T-cell (primary cell): ENCODE data around the gene PBX1. TPM values are rescaled to one million over a fixed set of nuclear protein-coding genes. Genes with fewer than 3 reads are reported as not detected.

Experiments used
- ATAC-seq, 4 experiments: fragments of 200-7000 bp in 3 of 4; fragments of 150-1000 bp in 1 of 4; cut with Tn5 transposase; replicated peaks in 1 of 4; 1 replicate in 3 of 4; 2 replicates in 1 of 4; pipeline ENCODE4 v1.10.0; 2021; ENCODE audit warnings: moderate library complexity in 3 of 4, mild to moderate bottlenecking in 2 of 4, moderate number of reproducible peaks in 1 of 4
- CTCF ChIA-PET, 2 donors: fragments of 300-600 bp; sonication (Branson Sonifier 250); formaldehyde crosslinking; loops; one replicate each; lab custom pipeline; 2022; ENCODE audit warnings: antibody characterized with exemption in 2 of 2; lab: Charles Lee
- POLR2A ChIA-PET, 2 donors: fragments of 300-600 bp; sonication (Branson Sonifier 250); formaldehyde crosslinking; loops; one replicate each; lab custom pipeline; 2022; ENCODE audit warnings: antibody characterized with exemption in 2 of 2; lab: Charles Lee
- DNase-seq, 35 experiments: peaks; one replicate each; pipeline versions ENCODE4 v3.0.0 to v3.0.0-alpha.2; 2013 to 2023
- H3K27ac ChIP-seq: one replicate; pipeline ENCODE4 v1.5.1; 2013; ENCODE audit warnings: low read length
- H3K27me3 ChIP-seq, 2 experiments: replicated peaks in 1 of 2; 1 replicate in 1 of 2; 2 replicates in 1 of 2; pipeline versions ENCODE4 v1.6.1 to v1.7.0; 2013; ENCODE audit warnings: low read length in 1 of 2, mixed read lengths in 1 of 2; ENCODE audit not compliant: control insufficient read depth in 2 of 2, insufficient read depth in 2 of 2; ENCODE audit errors: extremely low read depth in 1 of 2
- H3K36me3 ChIP-seq, 2 donors: 1 replicate in 1 of 2; 2 replicates in 1 of 2; pipeline versions ENCODE4 v1.6.1 to v1.7.0; 2013; ENCODE audit warnings: low read length in 1 of 2; ENCODE audit not compliant: control insufficient read depth in 2 of 2, insufficient read depth in 1 of 2; ENCODE audit errors: extremely low read depth in 1 of 2
- H3K4me1 ChIP-seq, 2 experiments: 1 replicate in 1 of 2; 2 replicates in 1 of 2; pipeline versions ENCODE4 v1.6.1 to v1.7.0; 2013; ENCODE audit warnings: low read length in 2 of 2, mixed read lengths in 1 of 2; ENCODE audit not compliant: insufficient read depth in 2 of 2, control insufficient read depth in 1 of 2; ENCODE audit errors: extremely low read depth in 1 of 2
- H3K4me3 ChIP-seq, 2 donors: 1 replicate in 1 of 2; 2 replicates in 1 of 2; pipeline versions ENCODE4 v1.5.1 to v1.7.0; 2013; ENCODE audit warnings: mild to moderate bottlenecking in 2 of 2, low read length in 1 of 2, moderate library complexity in 1 of 2; ENCODE audit not compliant: control insufficient read depth in 1 of 2; ENCODE audit errors: extremely low read depth in 1 of 2
- H3K9me3 ChIP-seq: 2 replicates; pipeline ENCODE4 v1.7.0; 2013
- H3K27ac Mint-ChIP-seq, 2 donors: one replicate each; pipeline ENCODE4 v1.8.0; 2020 to 2021; ENCODE audit warnings: mild to moderate bottlenecking in 2 of 2, mixed read lengths in 2 of 2
- H3K27me3 Mint-ChIP-seq, 2 donors: one replicate each; pipeline ENCODE4 v1.8.0; 2021 to 2022; ENCODE audit warnings: mixed read lengths in 2 of 2
- H3K36me3 Mint-ChIP-seq: one replicate; pipeline ENCODE4 v1.8.0; 2021; ENCODE audit warnings: mixed read lengths
- H3K4me1 Mint-ChIP-seq, 3 donors: one replicate each; pipeline ENCODE4 v1.8.0; 2020 to 2022; ENCODE audit warnings: mixed read lengths in 3 of 3, mild to moderate bottlenecking in 1 of 3
- H3K4me3 Mint-ChIP-seq, 3 donors: one replicate each; pipeline ENCODE4 v1.8.0; 2020 to 2022; ENCODE audit warnings: mild to moderate bottlenecking in 3 of 3, mixed read lengths in 3 of 3, moderate library complexity in 3 of 3
- H3K9me3 Mint-ChIP-seq, 3 donors: one replicate each; pipeline ENCODE4 v1.8.0; 2020 to 2022; ENCODE audit warnings: mixed read lengths in 3 of 3
- WGBS: methylation state at CpG from one replicate; pipeline ENCODE4 v1.1.5; 2013; ENCODE audit warnings: missing lambda C conversion rate; ENCODE audit not compliant: insufficient coverage; 5-methylcytosine and 5-hydroxymethylcytosine counted together
- total RNA-seq, 35 experiments: library from RNA in 6 of 35; stranded (reverse) in 6 of 35; fragments of 120-200 nt in 1 of 35; gene quantifications; one replicate each; pipeline versions ENCODE4 v1.2.1 to v1.2.4 and lab custom pipeline; 2013 to 2026

Gene PBX1
- total RNA-seq, 5 donors from 2014 or later (not counting 1 experiment from before 2014, with no cell fraction given) = 0.92 to 2.9 (median 1.8) TPM

DNA sequence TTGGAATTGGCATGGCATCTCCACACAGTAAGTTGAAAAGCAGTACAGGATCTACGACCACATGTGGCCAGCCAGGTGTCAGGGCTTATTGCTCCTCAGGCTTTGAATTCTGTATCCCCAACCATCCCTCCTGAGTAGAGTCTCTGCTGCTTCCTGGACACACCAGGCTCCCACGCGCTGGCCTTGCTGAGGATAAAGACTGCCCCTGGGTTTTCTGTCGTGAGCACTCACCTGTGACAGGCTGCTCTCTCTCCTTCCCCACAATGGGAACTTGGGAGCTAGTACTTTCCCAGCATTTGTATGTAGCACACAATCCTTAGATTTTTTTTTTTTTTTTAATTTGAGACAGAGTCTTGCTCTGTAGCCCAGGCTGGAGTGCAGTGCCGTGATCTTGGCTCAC is 33.6 kb downstream of the PBX1 start:
- no peaks in the 10 kb centered on the region for H3K4me1 Mint-ChIP-seq
- no peak overlapping the region for H3K4me3 Mint-ChIP-seq
- no peaks in the 10 kb centered on the region for H3K36me3 Mint-ChIP-seq
- ATAC-seq (no peak), DNase-seq (no peak)
- Histone ChIP-seq H3K4me1 (no peaks in the 10 kb centered on the region), H3K27me3 (no peaks in the 10 kb centered on the region), H3K36me3 (no peaks in the 10 kb centered on the region), H3K9me3 (no peaks in the 10 kb centered on the region), H3K27ac (no peak overlapping the region), H3K4me3 (no peak overlapping the region)
- no peaks in the 10 kb centered on the region for H3K9me3 Mint-ChIP-seq
- ChIA-PET CTCF (no interaction called here), POLR2A (interaction anchor here in 1 of 2 donors (0.6 kb wide), 1 partner anchor 144 kb away, joined by 3 read pairs; no protein-coding TSS in a partner anchor)
- H3K27ac Mint-ChIP-seq = no peak overlapping the region
- peaks cover 0 to 14% of the 10 kb centered on the region in 2 donors for H3K27me3 Mint-ChIP-seq
- whole genome bisulfite sequencing = 61% methylated on average over 2 of the region's 5 CpGs

GRCh38 chr1:164595212-164595611 is 36.2 kb downstream of the PBX1 start:
- no peaks in the 10 kb centered on the region for H3K36me3 Mint-ChIP-seq
- Histone ChIP-seq H3K27ac (no peak overlapping the region), H3K4me1 (no peaks in the 10 kb centered on the region), H3K4me3 (no peak overlapping the region), H3K27me3 (no peaks in the 10 kb centered on the region), H3K9me3 (no peaks in the 10 kb centered on the region), H3K36me3 (no peaks in the 10 kb centered on the region)
- POLR2A ChIA-PET = no interaction called here
- H3K9me3 Mint-ChIP-seq = no peaks in the 10 kb centered on the region
- DNase-seq (no peak), ATAC-seq (no peak)
- CTCF ChIA-PET = interaction anchor here in 1 of 2 donors (0.7 kb wide), 1 partner anchor 290 kb away, joined by 3 read pairs; no protein-coding TSS in a partner anchor
- H3K4me1 Mint-ChIP-seq = no peaks in the 10 kb centered on the region
- H3K27ac Mint-ChIP-seq = no peak overlapping the region
- WGBS = 73% methylated on average over 3 of the region's 4 CpGs
- peaks cover 0 to 5% of the 10 kb centered on the region in 2 donors for H3K27me3 Mint-ChIP-seq
- H3K4me3 Mint-ChIP-seq = no peak overlapping the region

DNA sequence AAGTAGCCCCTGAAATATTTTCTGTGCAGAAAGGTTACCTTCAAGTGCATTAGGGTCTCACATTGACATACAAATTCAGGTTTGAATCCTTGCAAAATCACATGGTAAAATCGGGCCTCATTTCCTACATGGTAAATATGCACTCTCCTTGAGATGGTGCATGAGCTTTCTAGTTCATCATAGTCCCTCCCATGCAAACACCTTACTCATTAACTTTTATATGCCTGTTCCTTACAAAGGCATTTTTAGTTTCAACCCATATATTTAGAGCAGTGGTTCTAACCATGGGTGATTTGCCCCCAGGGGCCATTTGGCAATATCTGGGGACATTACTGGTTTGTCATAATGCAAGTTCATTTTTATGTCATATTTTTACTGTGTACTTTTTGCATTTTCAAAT is 37.2 kb downstream of the PBX1 start:
- ChIA-PET POLR2A (no interaction called here), CTCF (interaction anchor here in 1 of 2 donors (0.9 kb wide), 1 partner anchor 26 kb away, joined by 3 read pairs; no protein-coding TSS in a partner anchor)
- Histone ChIP-seq H3K4me1 (no peaks in the 10 kb centered on the region), H3K36me3 (no peaks in the 10 kb centered on the region), H3K4me3 (no peak overlapping the region), H3K9me3 (no peaks in the 10 kb centered on the region), H3K27ac (no peak overlapping the region), H3K27me3 (no peaks in the 10 kb centered on the region)
- Mint-ChIP-seq H3K36me3 (no peaks in the 10 kb centered on the region), H3K27ac (no peak overlapping the region), H3K27me3 (peaks cover 0 to 3% of the 10 kb centered on the region in 2 donors), H3K4me3 (no peak overlapping the region), H3K9me3 (no peaks in the 10 kb centered on the region), H3K4me1 (no peaks in the 10 kb centered on the region)
- DNase-seq (no peak), ATAC-seq (no peak)
- 70% methylated on average over 1 of the region's 1 CpG for WGBS

DNA sequence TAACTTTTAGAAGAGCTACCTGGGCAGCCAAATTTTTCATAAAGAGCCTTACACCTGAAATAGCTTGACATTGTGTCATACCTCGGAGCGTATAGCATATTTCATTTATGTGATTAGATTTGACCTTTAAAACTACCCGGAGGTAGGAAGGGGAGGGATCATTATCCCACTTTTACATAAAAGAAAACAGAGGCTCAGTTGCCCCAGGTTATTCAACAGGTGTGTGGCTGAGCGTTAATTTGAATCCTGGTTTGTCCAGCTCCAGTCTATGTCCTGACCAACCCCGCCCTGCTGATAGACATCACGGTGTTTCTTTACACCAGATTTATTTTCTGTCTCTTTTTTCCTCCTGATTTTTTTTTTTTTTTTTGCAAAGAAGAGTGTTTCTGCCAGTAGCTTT is 39.7 kb downstream of the PBX1 start:
- Mint-ChIP-seq H3K27ac (no peak overlapping the region), H3K4me3 (no peak overlapping the region), H3K4me1 (no peaks in the 10 kb centered on the region), H3K9me3 (no peaks in the 10 kb centered on the region), H3K27me3 (no peaks in the 10 kb centered on the region), H3K36me3 (no peaks in the 10 kb centered on the region)
- Histone ChIP-seq H3K36me3 (no peaks in the 10 kb centered on the region), H3K4me1 (no peaks in the 10 kb centered on the region), H3K27ac (no peak overlapping the region), H3K27me3 (no peaks in the 10 kb centered on the region), H3K9me3 (no peaks in the 10 kb centered on the region), H3K4me3 (no peak overlapping the region)
- ChIA-PET CTCF (no interaction called here), POLR2A (no interaction called here)
- DNase-seq (no peak), ATAC-seq (no peak)
- WGBS = no CpG with 5 or more reads among the region's 6 CpGs

- ATAC-seq (no peak), DNase-seq (no peak)
- Mint-ChIP-seq H3K27ac (no peak overlapping the region), H3K4me1 (no peaks in the 10 kb centered on the region), H3K4me3 (no peak overlapping the region), H3K27me3 (no peaks in the 10 kb centered on the region), H3K9me3 (no peaks in the 10 kb centered on the region), H3K36me3 (no peaks in the 10 kb centered on the region)
- Histone ChIP-seq H3K9me3 (no peaks in the 10 kb centered on the region), H3K36me3 (no peaks in the 10 kb centered on the region), H3K4me1 (no peaks in the 10 kb centered on the region), H3K27me3 (peaks cover 0 to 3% of the 10 kb centered on the region in 2 experiments), H3K27ac (no peak overlapping the region), H3K4me3 (no peak overlapping the region)
- no CpG with 5 or more reads among the region's 5 CpGs for WGBS
- ChIA-PET CTCF (no interaction called here), POLR2A (no interaction called here)
These were observed 40.3 kb downstream of the PBX1 start for GRCh38 chr1:164599272-164599671.

DNA sequence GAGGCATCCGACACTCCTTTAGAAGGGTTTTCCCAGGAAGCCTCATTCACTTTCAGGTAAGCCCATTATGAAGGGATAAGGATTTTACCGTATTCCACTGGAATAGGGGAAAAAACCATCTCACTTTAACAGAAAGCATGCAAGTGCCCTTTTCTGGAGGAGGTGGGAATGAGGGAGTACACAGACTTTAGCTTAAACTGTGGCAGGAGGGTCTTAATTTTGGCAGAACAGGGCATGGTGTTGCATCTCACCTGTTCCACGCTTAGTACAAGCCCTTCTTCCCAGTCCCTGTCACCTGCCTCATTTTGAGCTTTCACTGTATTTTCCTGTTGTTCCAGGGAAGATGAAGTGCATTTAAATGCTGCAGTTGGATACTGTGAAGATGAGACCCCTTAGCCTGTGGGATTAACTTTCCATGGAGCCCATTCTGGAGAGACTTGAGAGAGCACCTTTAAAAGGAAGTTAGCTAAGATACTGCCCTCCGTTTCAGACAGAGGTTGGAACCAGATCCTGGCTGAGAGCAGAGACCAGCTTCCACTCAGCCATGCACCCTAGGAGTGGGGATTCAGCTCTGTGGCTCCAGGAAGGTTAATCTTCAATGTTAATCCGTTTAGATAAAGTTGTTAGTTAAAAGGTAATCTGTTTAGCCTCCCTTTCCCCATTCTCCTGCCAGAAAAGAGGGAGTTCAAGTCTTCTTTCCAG is 42.6 kb downstream of the PBX1 start:
- no peaks in the 10 kb centered on the region for H3K4me1 ChIP-seq
- H3K27ac ChIP-seq = no peak overlapping the region
- no peak overlapping the region for H3K4me3 ChIP-seq
- no peak overlapping the region for H3K27ac Mint-ChIP-seq
- WGBS = 33% methylated on average over 1 of the region's 5 CpGs
- H3K4me3 Mint-ChIP-seq = no peak overlapping the region
- no peaks in the 10 kb centered on the region for H3K36me3 ChIP-seq
- ATAC-seq (no peak), DNase-seq (no peak)
- peaks cover 0 to 3% of the 10 kb centered on the region in 2 experiments for H3K27me3 ChIP-seq
- POLR2A ChIA-PET = interaction anchor here (0.6 to 0.7 kb wide), 3 partner anchors 60 to 1109 kb away, joined by 3 to 5 read pairs (median 3); no protein-coding TSS in a partner anchor
- H3K27me3 Mint-ChIP-seq = no peaks in the 10 kb centered on the region
- no peaks in the 10 kb centered on the region for H3K9me3 Mint-ChIP-seq
- H3K9me3 ChIP-seq = no peaks in the 10 kb centered on the region
- CTCF ChIA-PET = no interaction called here
- H3K4me1 Mint-ChIP-seq = no peaks in the 10 kb centered on the region
- no peaks in the 10 kb centered on the region for H3K36me3 Mint-ChIP-seq
